Measurements from ENCODE around the gene SETDB1.

SETDB1 gene

GRCh38 chr1:150944856-150945255 is 18.7 kb downstream of the SETDB1 start:
- DNase-seq = no peak

GRCh38 chr1:150954708-150955107 is 28.5 kb downstream of the SETDB1 start:
- no peak for DNase-seq

GRCh38 chr1:150955280-150955679 is 29.1 kb downstream of the SETDB1 start:
- no peak for DNase-seq

- no peak for DNase-seq
Observed at GRCh38 chr1:150957666-150958065, 31.5 kb downstream of the SETDB1 start.

GRCh38 chr1:150960646-150961045 is 34.5 kb downstream of the SETDB1 start:
- no peak for DNase-seq

- no peak for DNase-seq
Observed at GRCh38 chr1:150961756-150962155, 35.6 kb downstream of the SETDB1 start.

GRCh38 chr1:150963321-150964163 is 37.4 kb downstream of the SETDB1 start:
- DNase-seq = no peak

GRCh38 chr1:150964164-150964489 is 38.0 kb downstream of the SETDB1 start:
- DNase-seq = no peak

GRCh38 chr1:150965605-150966004 is 39.4 kb downstream of the SETDB1 start:
- no peak for DNase-seq

GRCh38 chr1:150966011-150966410 is 39.8 kb downstream of the SETDB1 start:
- no peak for DNase-seq

- DNase-seq = no peak
Observed at GRCh38 chr1:150967936-150968335, 41.8 kb downstream of the SETDB1 start.

GRCh38 chr1:150968491-150968890 is 42.3 kb downstream of the SETDB1 start:
- no peak for DNase-seq

GRCh38 chr1:150969626-150970025 is 43.5 kb downstream of the SETDB1 start:
- no peak for DNase-seq

GRCh38 chr1:150970808-150971582 is 44.8 kb downstream of the SETDB1 start:
- DNase-seq = no peak

- no peak for DNase-seq
Observed at GRCh38 chr1:150971583-150972416, 45.6 kb downstream of the SETDB1 start.

- no peak for DNase-seq
Observed at GRCh38 chr1:150972417-150972940, 46.3 kb downstream of the SETDB1 start.

- no peak for DNase-seq
Observed at GRCh38 chr1:150973258-150973835, 47.2 kb downstream of the SETDB1 start.

- DNase-seq = peak in 1 of 4 experiments; percentile 24
Observed at GRCh38 chr1:150973836-150974579, 47.8 kb downstream of the SETDB1 start.

- peak; percentile 39 to 71 (median 56) for DNase-seq
Observed at GRCh38 chr1:150974580-150975478, 48.7 kb downstream of the SETDB1 start, which contains the start of gene CERS2. CERS2 (minus strand) TSS chr1:150974835; CDS start chr1:150969090, 5,745 bp downstream.

- no peak for DNase-seq
Observed at GRCh38 chr1:150976401-150976821, 50.2 kb downstream of the SETDB1 start.
